ENCODE measurements around the gene FHAD1.

FHAD1 gene

GRCh38 chr1:15403962-15404580 is 157.0 kb downstream of the FHAD1 start:
- Mint-ChIP-seq H3K4me3 (peak overlapping the region in 1 of 2 donors; percentile 44), H3K36me3 (ENCODE audit: insufficient read depth) (peaks cover 6% of the 10 kb centered on the region), H3K9me3 (no peaks in the 10 kb centered on the region), H3K27ac (peak overlapping the region; percentile 66 to 99), H3K4me1 (ENCODE audit: low read depth in 2 of 2) (peaks cover 28 to 37% of the 10 kb centered on the region in 2 donors), H3K27me3 (no peaks in the 10 kb centered on the region)
- DNase-seq (no peak), ATAC-seq (replicated peaks) (no peak)

DNA sequence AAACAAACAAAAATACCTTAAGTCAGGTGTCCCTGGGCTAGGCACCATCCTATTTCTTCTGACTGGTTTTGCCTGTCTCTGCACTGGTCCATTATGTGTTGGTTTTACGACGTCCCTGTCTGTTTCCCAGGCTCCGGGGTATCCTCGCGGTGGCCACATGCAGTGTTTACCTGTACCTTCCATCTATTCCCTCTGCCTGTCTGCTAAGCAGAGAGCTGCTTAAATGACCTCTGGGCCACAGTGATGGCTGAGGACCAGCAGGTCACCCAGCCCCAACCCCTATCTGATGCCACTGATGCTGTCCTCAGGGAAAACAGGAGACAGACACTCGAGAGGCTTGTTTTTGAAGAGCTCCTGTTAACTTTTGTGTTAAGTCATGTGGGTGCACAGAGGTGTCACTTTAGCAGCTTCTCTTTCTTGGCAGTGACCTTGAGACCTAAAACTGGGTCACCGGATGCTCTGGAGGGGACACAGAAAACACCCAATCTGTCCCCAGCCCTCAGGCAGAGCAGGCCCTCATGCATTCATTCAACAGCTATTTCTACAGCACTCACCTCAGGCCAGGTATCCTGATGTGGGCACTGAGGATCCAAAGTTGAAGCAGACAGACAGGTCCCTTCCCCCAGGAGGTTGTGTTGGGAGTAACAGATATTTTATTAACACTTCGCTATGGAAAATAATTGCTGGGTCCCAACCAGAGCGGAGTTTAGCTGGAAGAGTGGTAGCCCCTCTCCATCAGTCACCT is 158.3 kb downstream of the FHAD1 start:
- Mint-ChIP-seq H3K27me3 (no peaks in the 10 kb centered on the region), H3K4me1 (ENCODE audit: low read depth in 2 of 2) (peaks cover 31 to 40% of the 10 kb centered on the region in 2 donors), H3K36me3 (ENCODE audit: insufficient read depth) (peaks cover 18% of the 10 kb centered on the region), H3K9me3 (no peaks in the 10 kb centered on the region), H3K4me3 (peak overlapping the region; percentile 84 to 99), H3K27ac (peak overlapping the region; percentile 99 to 100)
- ATAC-seq (replicated peaks) (peak; percentile 10), DNase-seq (peak in 1 of 3 experiments; percentile 16)

GRCh38 chr1:15406614-15407559 is 159.9 kb downstream of the FHAD1 start:
- Mint-ChIP-seq H3K4me3 (peak overlapping the region; percentile 99), H3K36me3 (ENCODE audit: insufficient read depth) (peaks cover 34% of the 10 kb centered on the region), H3K4me1 (ENCODE audit: low read depth in 2 of 2) (peaks cover 41 to 45% of the 10 kb centered on the region in 2 donors), H3K27me3 (no peaks in the 10 kb centered on the region), H3K9me3 (no peaks in the 10 kb centered on the region), H3K27ac (peak overlapping the region; percentile 99 to 100)
- ATAC-seq (replicated peaks) (no peak), DNase-seq (no peak)

DNA sequence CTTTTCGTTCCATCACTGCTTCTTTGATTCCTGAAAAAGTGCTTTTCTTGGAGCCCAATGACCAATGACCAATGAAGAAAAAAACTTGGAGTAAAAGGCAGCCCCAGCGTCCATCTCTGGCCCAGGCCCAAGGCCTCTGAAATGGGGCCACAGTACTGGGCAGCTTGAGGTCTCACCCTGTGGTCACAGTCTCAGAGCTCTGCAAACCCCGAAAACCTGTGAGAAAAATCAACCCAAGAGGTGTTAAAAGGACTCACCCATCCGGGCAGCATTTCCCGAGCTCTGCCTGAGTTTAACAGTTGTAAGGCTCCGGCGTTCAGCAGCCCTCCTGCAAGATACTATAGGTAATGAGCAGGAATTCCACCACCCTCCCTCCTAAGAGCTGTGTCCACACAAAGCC is 160.6 kb downstream of the FHAD1 start:
- peak overlapping the region; percentile 99 for H3K4me3 Mint-ChIP-seq

GRCh38 chr1:15408890-15409387 is 161.9 kb downstream of the FHAD1 start:
- Mint-ChIP-seq H3K4me1 (ENCODE audit: low read depth in 2 of 2) (peaks cover 58 to 65% of the 10 kb centered on the region in 2 donors), H3K36me3 (ENCODE audit: insufficient read depth) (peaks cover 54% of the 10 kb centered on the region), H3K27me3 (no peaks in the 10 kb centered on the region), H3K9me3 (no peaks in the 10 kb centered on the region), H3K27ac (peak overlapping the region; percentile 99 to 100), H3K4me3 (peak overlapping the region; percentile 99)
- ATAC-seq (replicated peaks) (no peak), DNase-seq (no peak)

More for the DNA sequence above, 160.6 kb downstream of the FHAD1 start:
- DNase-seq (peak in 1 of 3 experiments; percentile 28), ATAC-seq (replicated peaks) (no peak)
- Mint-ChIP-seq H3K9me3 (no peaks in the 10 kb centered on the region), H3K27ac (peak overlapping the region; percentile 99 to 100), H3K36me3 (ENCODE audit: insufficient read depth) (peaks cover 41% of the 10 kb centered on the region), H3K4me1 (ENCODE audit: low read depth in 2 of 2) (peaks cover 48 to 52% of the 10 kb centered on the region in 2 donors), H3K27me3 (no peaks in the 10 kb centered on the region)

- no peaks in the 10 kb centered on the region for H3K9me3 Mint-ChIP-seq
- H3K27ac Mint-ChIP-seq = peak within 1 kb of the TSS; percentile 99 to 100
- peaks cover 65 to 72% of the 10 kb centered on the region in 2 donors for H3K4me1 Mint-ChIP-seq (ENCODE audit: low read depth in 2 of 2)
- ATAC-seq (replicated peaks) = peak; percentile 63
- H3K36me3 Mint-ChIP-seq (ENCODE audit: insufficient read depth) = peaks cover 61% of the 10 kb centered on the region
- H3K27me3 Mint-ChIP-seq = no peaks in the 10 kb centered on the region
- DNase-seq = peak; percentile 83 to 88 (median 86)
- peak within 1 kb of the TSS; percentile 99 for H3K4me3 Mint-ChIP-seq
Measured at GRCh38 chr1:15409388-15410222, 162.6 kb downstream of the FHAD1 start, which contains the start of gene EFHD2. TSS of gene EFHD2 (plus strand) at chr1:15409888. CDS start at chr1:15409972, 84 bp downstream.

- H3K27me3 Mint-ChIP-seq = no peaks in the 10 kb centered on the region
Measured at GRCh38 chr1:15410223-15410883, 163.3 kb downstream of the FHAD1 start.

DNA sequence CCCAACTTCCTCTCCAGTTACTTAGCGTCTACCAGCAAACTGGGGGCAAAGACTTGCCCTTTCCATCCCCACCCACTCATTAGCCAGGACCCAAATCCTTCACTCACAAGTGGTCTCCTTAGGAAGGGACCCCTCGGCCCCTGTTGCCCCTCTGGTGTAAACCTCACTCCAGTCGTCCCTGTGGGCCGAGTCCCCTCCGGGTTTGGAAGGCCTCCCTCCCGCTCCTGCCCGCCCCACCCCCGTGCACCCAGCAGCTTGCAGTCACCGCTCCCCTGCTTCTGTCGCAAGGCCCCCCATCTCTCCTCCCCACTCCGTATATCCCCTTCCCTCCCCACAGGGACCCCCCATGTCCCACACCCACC is 163.8 kb downstream of the FHAD1 start:
- Mint-ChIP-seq H3K4me3 (peak overlapping the region; percentile 99), H3K36me3 (ENCODE audit: insufficient read depth) (peaks cover 74% of the 10 kb centered on the region), H3K27ac (peak overlapping the region; percentile 99 to 100), H3K9me3 (no peaks in the 10 kb centered on the region), H3K4me1 (ENCODE audit: low read depth in 2 of 2) (peaks cover 68 to 77% of the 10 kb centered on the region in 2 donors), H3K27me3 (no peaks in the 10 kb centered on the region)
- peak in 1 of 3 experiments; percentile 20 for DNase-seq
- no peak for ATAC-seq (replicated peaks)

More at GRCh38 chr1:15410223-15410883, 163.3 kb downstream of the FHAD1 start:
- H3K9me3 Mint-ChIP-seq = no peaks in the 10 kb centered on the region
- peak in 1 of 3 experiments; percentile 15 for DNase-seq
- H3K4me3 Mint-ChIP-seq = peak overlapping the region; percentile 99
- peaks cover 66 to 75% of the 10 kb centered on the region in 2 donors for H3K4me1 Mint-ChIP-seq (ENCODE audit: low read depth in 2 of 2)
- peak overlapping the region; percentile 99 to 100 for H3K27ac Mint-ChIP-seq
- no peak for ATAC-seq (replicated peaks)
- H3K36me3 Mint-ChIP-seq (ENCODE audit: insufficient read depth) = peaks cover 68% of the 10 kb centered on the region

GRCh38 chr1:15411593-15412137 is 164.6 kb downstream of the FHAD1 start:
- no peaks in the 10 kb centered on the region for H3K9me3 Mint-ChIP-seq
- peaks cover 82% of the 10 kb centered on the region for H3K36me3 Mint-ChIP-seq (ENCODE audit: insufficient read depth)
- peak overlapping the region; percentile 99 for H3K4me3 Mint-ChIP-seq
- ATAC-seq (replicated peaks) = peak; percentile 47
- no peaks in the 10 kb centered on the region for H3K27me3 Mint-ChIP-seq
- H3K4me1 Mint-ChIP-seq (ENCODE audit: low read depth in 2 of 2) = peaks cover 75 to 81% of the 10 kb centered on the region in 2 donors
- H3K27ac Mint-ChIP-seq = peak overlapping the region; percentile 99 to 100
- DNase-seq = peak; percentile 70 to 72 (median 72)

DNA sequence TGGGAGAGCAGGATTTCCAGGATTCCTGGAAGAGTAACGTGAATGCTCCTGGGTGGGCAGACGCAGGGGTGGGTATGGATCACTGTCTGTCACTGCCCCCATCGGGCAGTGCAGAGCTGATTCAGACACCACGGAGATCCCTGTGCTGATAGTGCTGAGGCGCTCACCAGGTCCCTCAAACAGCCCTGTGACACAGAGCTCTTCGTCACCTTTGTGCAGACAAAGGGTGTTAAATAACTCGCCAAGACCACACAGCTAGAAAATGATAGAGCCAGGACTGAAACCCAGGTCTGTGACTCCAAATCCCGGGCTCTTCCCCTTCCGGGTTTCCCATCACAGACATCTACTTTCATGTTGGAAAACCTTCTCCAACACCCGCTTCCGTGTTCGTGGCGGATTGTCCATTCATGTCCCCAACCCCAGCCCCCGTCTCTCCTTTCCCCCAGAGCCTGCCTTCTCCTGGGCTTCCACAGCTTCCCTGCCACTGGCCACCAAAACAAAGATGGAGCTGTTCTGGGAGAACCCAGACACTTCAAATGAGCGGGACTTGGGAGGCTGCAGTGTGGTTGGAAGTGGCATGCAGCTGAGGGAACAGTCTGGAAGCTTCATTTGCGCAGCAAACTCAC is 165.3 kb downstream of the FHAD1 start:
- Mint-ChIP-seq H3K4me3 (peak overlapping the region; percentile 99), H3K27ac (peak overlapping the region; percentile 99 to 100), H3K4me1 (ENCODE audit: low read depth in 2 of 2) (peaks cover 74 to 81% of the 10 kb centered on the region in 2 donors), H3K9me3 (no peaks in the 10 kb centered on the region), H3K27me3 (no peaks in the 10 kb centered on the region), H3K36me3 (ENCODE audit: insufficient read depth) (peaks cover 88% of the 10 kb centered on the region)
- DNase-seq (peak; percentile 65 to 68 (median 66)), ATAC-seq (replicated peaks) (peak; percentile 52)

- Mint-ChIP-seq H3K4me1 (ENCODE audit: low read depth in 2 of 2) (peaks cover 74 to 81% of the 10 kb centered on the region in 2 donors), H3K9me3 (no peaks in the 10 kb centered on the region), H3K27ac (peak overlapping the region; percentile 99 to 100), H3K36me3 (ENCODE audit: insufficient read depth) (peaks cover 93% of the 10 kb centered on the region), H3K4me3 (peak overlapping the region; percentile 99), H3K27me3 (no peaks in the 10 kb centered on the region)
- ATAC-seq (replicated peaks) = no peak
- DNase-seq = no peak
Measured at GRCh38 chr1:15412843-15413242, 165.8 kb downstream of the FHAD1 start.

Measured in effector memory CD8-positive, alpha-beta T cell (primary cell).